Astrocyte of the spinal cord (primary cell): ENCODE measurements around the gene GBP7.

Experiments used
- DNase-seq: peaks from one replicate; pipeline ENCODE4 v3.0.0; 2011; ENCODE audit warnings: low read depth, low spot score
- H3K4me3 ChIP-seq: 2 replicates; pipeline ENCODE4 v1.5.1; 2011; ENCODE audit warnings: low read depth, mild to moderate bottlenecking, low read length, moderate library complexity
- in situ Hi-C: cut with HindIII; loops from 2 replicates; pipeline ENCODE4 v1.10.0; 2017; ENCODE audit warnings: low sequenced_read_pairs
- TF ChIP-seq, protein P1 (sequence below): IDR thresholded peaks from 2 replicates; pipeline ENCODE4 v1.5.1; 2012; ENCODE audit warnings: low read depth, mild to moderate bottlenecking, low read length, inconsistent platforms

Gene GBP7

DNA sequence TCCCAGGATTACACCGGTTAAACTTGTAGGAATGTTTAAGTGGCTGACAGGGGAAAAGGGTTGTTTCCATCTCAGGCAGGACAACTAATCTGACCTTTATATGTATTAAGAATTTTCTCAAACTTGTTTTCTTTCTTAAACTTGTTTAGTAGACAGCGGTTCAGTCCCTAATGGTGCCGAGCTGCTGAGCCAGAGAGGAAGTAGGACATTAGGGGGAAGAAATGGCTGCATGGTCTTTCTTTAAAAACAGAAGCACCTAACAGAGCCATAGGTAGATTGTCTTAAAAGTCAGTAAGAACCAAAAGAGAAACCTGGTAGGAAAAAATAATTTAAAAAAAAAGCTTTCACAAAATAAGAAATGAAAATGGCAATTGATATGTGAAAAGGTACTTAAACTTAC, 19.7 kb upstream of the GBP7 start:
- no peak overlapping the region for H3K4me3 ChIP-seq
- no peak for DNase-seq
- in situ Hi-C loops, result no loop called here
- TF ChIP-seq, protein P1, sequence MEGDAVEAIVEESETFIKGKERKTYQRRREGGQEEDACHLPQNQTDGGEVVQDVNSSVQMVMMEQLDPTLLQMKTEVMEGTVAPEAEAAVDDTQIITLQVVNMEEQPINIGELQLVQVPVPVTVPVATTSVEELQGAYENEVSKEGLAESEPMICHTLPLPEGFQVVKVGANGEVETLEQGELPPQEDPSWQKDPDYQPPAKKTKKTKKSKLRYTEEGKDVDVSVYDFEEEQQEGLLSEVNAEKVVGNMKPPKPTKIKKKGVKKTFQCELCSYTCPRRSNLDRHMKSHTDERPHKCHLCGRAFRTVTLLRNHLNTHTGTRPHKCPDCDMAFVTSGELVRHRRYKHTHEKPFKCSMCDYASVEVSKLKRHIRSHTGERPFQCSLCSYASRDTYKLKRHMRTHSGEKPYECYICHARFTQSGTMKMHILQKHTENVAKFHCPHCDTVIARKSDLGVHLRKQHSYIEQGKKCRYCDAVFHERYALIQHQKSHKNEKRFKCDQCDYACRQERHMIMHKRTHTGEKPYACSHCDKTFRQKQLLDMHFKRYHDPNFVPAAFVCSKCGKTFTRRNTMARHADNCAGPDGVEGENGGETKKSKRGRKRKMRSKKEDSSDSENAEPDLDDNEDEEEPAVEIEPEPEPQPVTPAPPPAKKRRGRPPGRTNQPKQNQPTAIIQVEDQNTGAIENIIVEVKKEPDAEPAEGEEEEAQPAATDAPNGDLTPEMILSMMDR, result no peak

DNA sequence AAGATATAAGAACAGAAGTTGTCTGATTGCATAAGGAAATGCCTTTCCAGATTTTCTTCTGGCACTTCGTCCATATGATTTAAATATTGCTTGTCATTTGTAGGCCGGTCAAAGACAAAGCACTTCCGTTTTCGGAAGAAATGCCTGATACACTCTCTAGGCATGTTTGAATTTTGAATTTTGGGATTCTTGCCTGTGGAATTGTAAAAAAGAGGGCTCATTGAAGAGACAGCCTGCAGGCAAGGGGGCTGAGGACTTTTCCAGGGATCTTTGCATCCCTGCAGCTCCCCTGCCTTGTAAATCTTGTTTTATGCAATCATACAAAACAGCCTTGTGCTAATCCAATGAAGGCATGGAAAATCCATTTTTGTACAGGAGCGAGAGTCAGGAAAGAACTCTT, 15.5 kb upstream of the GBP7 start:
- in situ Hi-C loops, result no loop called here
- TF ChIP-seq, protein P1, result no peak
- DNase-seq, result no peak
- no peak overlapping the region for H3K4me3 ChIP-seq

DNA sequence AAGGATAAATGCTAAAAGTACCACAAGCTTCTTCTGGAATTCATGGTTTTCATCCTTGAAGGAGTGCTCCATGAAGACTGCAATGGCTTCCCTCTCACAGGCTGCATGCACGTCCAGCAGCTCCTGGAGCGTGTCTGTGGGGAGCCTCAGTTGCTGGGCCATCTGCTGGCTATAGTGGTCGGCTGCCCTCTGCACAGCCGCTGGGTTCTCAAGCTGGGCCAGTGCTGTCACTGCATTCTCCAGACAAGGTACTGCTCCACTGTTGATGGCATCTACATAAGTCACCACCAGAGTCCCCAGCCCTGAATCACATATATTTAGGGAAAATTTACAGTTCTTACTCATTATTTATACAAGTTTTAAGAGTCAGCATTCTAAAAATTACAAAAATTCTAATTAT, 14.2 kb upstream of the GBP7 start:
- H3K4me3 ChIP-seq, result no peak overlapping the region
- no peak for DNase-seq
- in situ Hi-C loops, result no loop called here
- TF ChIP-seq, protein P1, result no peak

DNA sequence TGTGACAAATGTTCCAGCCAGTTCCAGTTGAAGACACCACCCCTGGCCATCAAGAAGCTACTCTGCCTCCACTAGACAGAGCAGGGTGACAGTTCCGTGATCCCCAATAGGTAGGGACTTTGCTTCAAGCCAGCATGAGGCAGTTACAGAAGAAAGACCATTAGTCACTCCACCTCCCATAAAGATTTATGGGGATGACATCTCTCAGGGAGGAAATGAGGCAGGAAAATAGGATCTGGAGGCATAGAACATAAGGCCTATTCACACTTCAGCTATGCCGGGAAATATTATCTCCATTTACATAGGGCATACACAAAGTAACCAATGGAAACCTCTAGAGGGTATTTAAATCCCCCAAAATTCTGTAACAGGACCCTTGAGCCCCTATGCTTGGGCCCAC, 3.5 kb upstream of the GBP7 start:
- DNase-seq, result no peak
- TF ChIP-seq, protein P1, result no peak
- no peak overlapping the region for H3K4me3 ChIP-seq
- in situ Hi-C loops, result no loop called here

DNA sequence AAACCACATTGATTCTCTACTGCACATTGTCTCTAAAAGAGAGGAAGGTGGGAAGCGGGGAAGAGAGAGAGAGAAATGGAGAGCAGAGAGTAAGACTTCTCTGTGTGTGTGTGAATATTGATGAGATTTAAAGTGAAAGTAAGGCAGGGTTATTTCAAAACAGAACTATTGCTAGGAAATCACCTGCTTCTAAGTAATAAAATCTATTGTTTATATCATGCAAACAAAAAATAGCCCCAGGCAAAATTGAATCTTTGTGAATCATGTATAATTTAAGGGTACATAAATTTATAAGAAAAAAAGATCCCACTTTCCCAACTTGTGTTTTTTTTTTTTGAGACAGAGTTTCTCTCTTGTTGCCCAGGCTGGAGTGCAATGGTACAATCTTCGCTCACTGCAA, 1.2 kb upstream of the GBP7 start:
- no peak for DNase-seq
- TF ChIP-seq, protein P1, result no peak
- in situ Hi-C loops, result no loop called here
- H3K4me3 ChIP-seq, result no peak overlapping the region

DNA sequence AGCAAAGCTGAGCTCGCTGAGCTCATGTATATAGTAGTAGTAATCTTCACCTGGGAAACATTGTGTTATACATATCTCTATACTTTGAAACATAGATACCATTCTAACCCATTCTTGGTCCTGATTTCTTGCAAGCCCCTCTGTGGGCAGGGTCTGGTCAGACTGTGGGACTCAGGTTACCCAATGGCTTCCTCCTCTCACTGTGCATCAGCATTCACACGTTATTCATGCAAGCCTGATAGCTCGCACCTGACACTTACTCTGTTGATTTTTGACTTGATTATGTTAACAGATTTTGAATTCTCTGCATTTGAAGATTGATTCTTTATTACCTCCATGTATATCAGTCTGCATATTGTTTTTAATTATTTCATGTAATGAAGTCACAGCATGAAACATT, 1.3 kb downstream of the GBP7 start:
- DNase-seq, result no peak
- no peak overlapping the region for H3K4me3 ChIP-seq
- in situ Hi-C loops, result no loop called here
- TF ChIP-seq, protein P1, result no peak
